SK-N-SH (cell line): ENCODE data around the gene CNTNAP5. TPM values are rescaled to one million over a fixed set of nuclear protein-coding genes. Genes with fewer than 3 reads are reported as not detected.

Source experiments
- CTCF ChIA-PET: fragments of 300-600, 350-600 bp; formaldehyde crosslinking; extraction: SDS; loops from one replicate; lab custom pipeline; 2021; lab: Yijun Ruan, JAX
- POLR2A ChIA-PET: fragments of 350-600 bp; sonication (Branson Sonifier 250); formaldehyde crosslinking; extraction: SDS; loops from one replicate; lab custom pipeline; 2020; ENCODE audit warnings: antibody characterized with exemption, inconsistent platforms; lab: Yijun Ruan, JAX
- DNase-seq: peaks from one replicate; pipeline ENCODE4 v3.0.0; 2012
- H2AFZ ChIP-seq: fragments of 200-600 bp; sonication (generic); 2 replicates; pipeline ENCODE4 v1.8.1; 2016; ENCODE audit warnings: antibody characterized with exemption, mild to moderate bottlenecking, low read depth
- H3F3A ChIP-seq: fragments of 200-600 bp; sonication (generic); replicated peaks from 2 replicates; pipeline ENCODE3; 2016; ENCODE audit warnings: antibody characterized with exemption, mild to moderate bottlenecking; ENCODE audit not compliant: insufficient read depth
- H3K27ac ChIP-seq, 2 experiments: fragments of 200-500 bp in 1 of 2; fragments of 200-600 bp in 1 of 2; sonication (Bioruptor generic) in 1 of 2; sonication (generic), shearing (Covaris generic) in 1 of 2; 2 replicates each; pipeline versions ENCODE4 v1.5.1 to v1.6.1; 2014 to 2016; ENCODE audit warnings: low read depth in 2 of 2, inconsistent platforms in 1 of 2, low read length in 1 of 2, mild to moderate bottlenecking in 1 of 2, mixed read lengths in 1 of 2
- H3K27me3 ChIP-seq: fragments of 200-600 bp; sonication (generic), shearing (Covaris generic); 2 replicates; pipeline ENCODE4 v1.6.1; 2016; ENCODE audit warnings: mixed run types; ENCODE audit not compliant: insufficient read depth
- H3K36me3 ChIP-seq, 2 experiments: fragments of 200-500 bp in 1 of 2; fragments of 200-600 bp in 1 of 2; sonication (Bioruptor generic) in 1 of 2; sonication (generic) in 1 of 2; replicated peaks in 1 of 2; 2 replicates each; pipeline versions ENCODE3 to v1.5.1; 2014 to 2016; ENCODE audit warnings: low read length in 1 of 2, mild to moderate bottlenecking in 1 of 2; ENCODE audit not compliant: insufficient read depth in 2 of 2, control insufficient read depth in 1 of 2
- H3K4me1 ChIP-seq, 2 experiments: fragments of 200-500 bp in 1 of 2; fragments of 200-600 bp in 1 of 2; sonication (Bioruptor generic) in 1 of 2; sonication (generic), shearing (Covaris generic) in 1 of 2; 2 replicates each; pipeline versions ENCODE4 v1.5.1 to v1.6.1; 2014 to 2016; ENCODE audit warnings: low read depth in 1 of 2, low read length in 1 of 2, mixed run types in 1 of 2; ENCODE audit not compliant: insufficient read depth in 2 of 2, control insufficient read depth in 1 of 2
- H3K4me2 ChIP-seq: fragments of 200-600 bp; sonication (generic), shearing (Covaris generic); 2 replicates; pipeline ENCODE4 v1.6.1; 2017; ENCODE audit warnings: mixed run types
- H3K4me3 ChIP-seq, 2 experiments: fragments of 200-500 bp in 1 of 2; fragments of 200-600 bp in 1 of 2; sonication (Bioruptor generic) in 1 of 2; sonication (generic), shearing (Covaris generic) in 1 of 2; 2 replicates each; pipeline versions ENCODE4 v1.5.1 to v1.8.1; 2014 to 2016; ENCODE audit warnings: low read depth in 2 of 2, inconsistent platforms in 1 of 2, low read length in 1 of 2, mild to moderate bottlenecking in 1 of 2, mixed read lengths in 1 of 2, moderate library complexity in 1 of 2
- H3K79me2 ChIP-seq: fragments of 200-600 bp; sonication (generic); 2 replicates; pipeline ENCODE4 v1.8.1; 2017; ENCODE audit warnings: mild to moderate bottlenecking; ENCODE audit not compliant: insufficient read depth
- H3K9ac ChIP-seq: fragments of 200-600 bp; sonication (generic); 2 replicates; pipeline ENCODE4 v1.6.1; 2017; ENCODE audit warnings: mixed run types
- H3K9me2 ChIP-seq: fragments of 200-600 bp; sonication (generic); 2 replicates; pipeline ENCODE4 v1.6.1; 2017; ENCODE audit warnings: mixed run types
- H3K9me3 ChIP-seq: fragments of 200-600 bp; sonication (generic); 2 replicates; pipeline ENCODE4 v1.6.1; 2017; ENCODE audit warnings: mixed run types, mild to moderate bottlenecking, moderate library complexity
- H4K20me1 ChIP-seq: fragments of 200-600 bp; sonication (generic); 2 replicates; pipeline ENCODE4 v1.6.1; 2017; ENCODE audit warnings: mild to moderate bottlenecking, mixed run types; ENCODE audit not compliant: insufficient read depth
- EP300 ChIP-seq, 2 experiments: IDR thresholded peaks; 2 replicates each; pipeline versions ENCODE4 v1.4.0 to v1.6.1; 2012; ENCODE audit warnings: borderline replicate concordance in 1 of 2, low read depth in 1 of 2, low read length in 1 of 2
- EZH2phosphoT487 ChIP-seq: fragments of 200-600 bp; sonication (generic); IDR thresholded peaks from 2 replicates; pipeline ENCODE4 v1.6.1; 2017; ENCODE audit warnings: low read depth, mixed run types, mild to moderate bottlenecking, antibody characterized with exemption, moderate library complexity, borderline replicate concordance
- FOXJ3 ChIP-seq: sonication (generic); formaldehyde crosslinking; IDR thresholded peaks from 2 replicates; pipeline ENCODE4 v1.5.1; 2020; ENCODE audit warnings: mild to moderate bottlenecking, missing genetic modification reagents
- FOXM1 ChIP-seq: IDR thresholded peaks from 2 replicates; pipeline ENCODE4 v1.4.0; 2012; ENCODE audit warnings: low read depth, mild to moderate bottlenecking
- GABPA ChIP-seq: IDR thresholded peaks from 2 replicates; pipeline ENCODE4 v1.4.0; 2012; ENCODE audit warnings: low read depth, mild to moderate bottlenecking
- JUND ChIP-seq: IDR thresholded peaks from 2 replicates; pipeline ENCODE4 v1.4.0; 2012
- MXI1 ChIP-seq: IDR thresholded peaks from 2 replicates; pipeline ENCODE4 v1.6.1; 2012; ENCODE audit warnings: mild to moderate bottlenecking, low read depth, low read length, improper control_type of control experiment
- POLR2AphosphoS5 ChIP-seq: IDR thresholded peaks from 2 replicates; pipeline ENCODE4 v1.6.1; 2012; ENCODE audit warnings: low read depth, low read length
- RAD21 ChIP-seq: IDR thresholded peaks from 2 replicates; pipeline ENCODE4 v1.6.1; 2012; ENCODE audit warnings: mild to moderate bottlenecking, low read length
- RCOR1 ChIP-seq: fragments of 150-350 bp; IDR thresholded peaks from 2 replicates; pipeline ENCODE4 v1.6.1; 2017; ENCODE audit warnings: antibody characterized with exemption, low read length
- TAF1 ChIP-seq: IDR thresholded peaks from 2 replicates; pipeline ENCODE4 v1.6.1; 2012; ENCODE audit warnings: low read depth, mild to moderate bottlenecking, low read length, moderate library complexity, borderline replicate concordance
- TCF12 ChIP-seq: IDR thresholded peaks from 2 replicates; pipeline ENCODE4 v1.4.0; 2012
- YY1 ChIP-seq: IDR thresholded peaks from 2 replicates; pipeline ENCODE4 v1.4.0; 2012; ENCODE audit warnings: low read depth, mild to moderate bottlenecking
- WGBS: methylation state at CpG from one replicate; pipeline ENCODE4 v1.1.6; 2017; ENCODE audit warnings: low lambda C conversion rate; 5-methylcytosine and 5-hydroxymethylcytosine counted together
- polyA plus RNA-seq, 3 experiments: library from polyadenylated mRNA; depleted of rRNA; stranded (reverse); fragments of >200 nt; gene quantifications; 2 replicates each; pipeline ENCODE4 v1.2.3, GENCODE V29; 2012
- TF ChIP-seq, protein P1 (sequence below): fragments of 200-600 bp; sonication (generic); IDR thresholded peaks from 2 replicates; pipeline ENCODE4 v1.6.1; 2017; ENCODE audit warnings: antibody characterized with exemption, mild to moderate bottlenecking, moderate library complexity
- TF ChIP-seq, protein P2 (sequence below): IDR thresholded peaks from 2 replicates; pipeline ENCODE4 v1.4.0; 2012; ENCODE audit warnings: low read depth, borderline replicate concordance
- TF ChIP-seq, protein P3 (sequence below): fragments of 150-350 bp; IDR thresholded peaks from 2 replicates; pipeline ENCODE4 v1.6.1; 2017; ENCODE audit warnings: antibody characterized with exemption, low read length, low read depth, borderline replicate concordance
- TF ChIP-seq, protein P4 (sequence below): IDR thresholded peaks from 2 replicates; pipeline ENCODE4 v1.4.0; 2012; ENCODE audit warnings: low read depth, borderline replicate concordance

Gene CNTNAP5
- polyA plus RNA-seq, 1 of the 3 experiments (the other 2 are of a cell fraction), result 0.08 TPM

DNA sequence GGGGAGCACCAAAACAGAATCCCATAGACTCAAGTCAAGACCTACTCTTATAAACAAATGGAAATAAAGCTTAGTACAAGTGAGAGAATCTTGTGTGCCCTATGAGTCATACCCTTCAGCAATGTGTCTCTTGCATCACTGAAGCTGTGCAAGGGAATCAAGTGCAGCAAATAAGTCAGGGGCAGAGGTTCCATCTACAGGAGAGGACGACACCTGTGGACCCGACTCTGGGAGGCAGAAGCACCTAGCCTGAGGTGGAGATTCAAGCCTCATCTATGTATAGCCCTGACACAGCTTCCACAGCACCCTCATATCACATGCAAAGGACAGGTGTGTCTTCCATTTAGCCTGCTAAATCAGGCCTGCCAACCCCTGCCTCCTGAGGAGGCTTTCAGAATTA lies 298.2 kb downstream of the CNTNAP5 start (continued):
- TF ChIP-seq TAF1, result no peak
- no peak for TF ChIP-seq TCF12
- TF ChIP-seq JUND, result no peak

DNA sequence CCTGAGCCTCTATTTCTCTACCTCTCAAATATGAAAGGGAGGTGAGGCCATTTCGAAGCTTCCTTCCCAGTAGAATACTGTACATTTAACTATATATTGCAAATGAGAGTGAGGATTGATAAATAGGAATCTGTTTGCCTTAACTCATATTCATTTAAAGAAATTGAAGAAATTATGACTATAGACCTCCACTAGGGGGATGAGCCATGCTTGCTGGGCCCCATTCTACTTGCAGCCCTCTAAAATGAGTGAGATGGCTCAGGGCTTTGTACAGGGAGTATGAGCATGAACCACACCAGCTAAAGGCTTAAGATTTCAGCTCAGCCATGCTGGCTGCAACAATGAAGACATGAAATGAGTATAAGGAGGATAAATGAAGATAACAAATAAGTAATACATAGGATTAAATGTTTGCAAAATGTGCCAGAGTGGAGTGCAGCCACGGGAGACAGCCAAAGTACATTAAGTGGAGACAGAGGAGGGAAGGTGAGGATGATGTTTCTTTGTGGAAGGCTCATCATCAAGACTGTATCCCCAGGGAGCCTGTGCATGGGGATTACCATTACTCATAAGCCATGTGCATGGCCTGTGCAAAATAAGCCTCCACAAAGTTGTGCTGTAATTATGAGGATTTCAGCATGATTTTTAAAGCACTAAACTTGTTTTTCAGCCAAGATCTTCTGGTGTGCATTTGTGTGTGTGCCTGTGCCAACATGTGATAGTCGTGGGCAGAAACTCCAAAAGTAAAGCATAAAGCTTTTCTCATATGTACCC lies 300.8 kb downstream of the CNTNAP5 start:
- CTCF ChIA-PET, result interaction anchor here (0.5 to 1.5 kb wide), 5 partner anchors 18 to 1684 kb away, joined by 3 to 4 read pairs (median 3); no protein-coding TSS in a partner anchor
- peak; percentile 49; the same call in 1 of the 2 replicates for TF ChIP-seq RAD21
- TF ChIP-seq RCOR1, result no peak
- no peaks in the 10 kb centered on the region for H3K36me3 ChIP-seq
- 5% methylated on average over 3 of the region's 3 CpGs for WGBS
- H3K4me1 ChIP-seq, result no peaks in the 10 kb centered on the region
- no peak overlapping the region; a peak in 1 of 4 replicates for H3K4me3 ChIP-seq
- H2AFZ ChIP-seq, result no peak overlapping the region
- H3K27ac ChIP-seq, result no peak overlapping the region
- no peaks in the 10 kb centered on the region for H3K9me3 ChIP-seq
- H4K20me1 ChIP-seq, result no peaks in the 10 kb centered on the region
- H3K27me3 ChIP-seq, result no peaks in the 10 kb centered on the region
- DNase-seq, result peak; percentile 20
- POLR2A ChIA-PET, result no interaction called here
- no peaks in the 10 kb centered on the region for H3K79me2 ChIP-seq
- H3K9ac ChIP-seq, result no peak overlapping the region
- no peaks in the 10 kb centered on the region for H3K9me2 ChIP-seq
- no peak overlapping the region for H3K4me2 ChIP-seq
- H3F3A ChIP-seq, result no peaks in the 10 kb centered on the region

DNA sequence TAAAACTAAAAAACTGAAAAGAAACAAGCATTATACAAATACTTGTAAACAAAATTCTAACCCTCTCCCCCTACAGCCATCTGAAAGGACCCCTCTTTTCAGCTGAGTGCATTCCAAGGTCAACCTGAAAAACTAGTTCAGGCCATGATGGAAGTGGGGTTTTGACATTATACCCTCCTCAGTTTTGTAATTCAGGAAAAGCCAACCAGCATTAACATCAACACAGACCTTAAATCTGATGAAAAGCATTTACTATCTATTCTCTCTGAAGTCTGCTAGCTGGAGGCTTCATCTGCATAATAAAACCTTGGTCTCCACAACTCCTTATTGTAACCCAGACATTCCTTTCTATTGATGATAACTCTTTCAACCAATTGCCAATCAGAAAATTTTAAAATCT lies 302.2 kb downstream of the CNTNAP5 start:
- H3K27ac ChIP-seq, result no peak overlapping the region
- H3K9me2 ChIP-seq, result no peaks in the 10 kb centered on the region
- no peaks in the 10 kb centered on the region for H3K9me3 ChIP-seq
- no peaks in the 10 kb centered on the region for H3K27me3 ChIP-seq
- TF ChIP-seq, protein P1, sequence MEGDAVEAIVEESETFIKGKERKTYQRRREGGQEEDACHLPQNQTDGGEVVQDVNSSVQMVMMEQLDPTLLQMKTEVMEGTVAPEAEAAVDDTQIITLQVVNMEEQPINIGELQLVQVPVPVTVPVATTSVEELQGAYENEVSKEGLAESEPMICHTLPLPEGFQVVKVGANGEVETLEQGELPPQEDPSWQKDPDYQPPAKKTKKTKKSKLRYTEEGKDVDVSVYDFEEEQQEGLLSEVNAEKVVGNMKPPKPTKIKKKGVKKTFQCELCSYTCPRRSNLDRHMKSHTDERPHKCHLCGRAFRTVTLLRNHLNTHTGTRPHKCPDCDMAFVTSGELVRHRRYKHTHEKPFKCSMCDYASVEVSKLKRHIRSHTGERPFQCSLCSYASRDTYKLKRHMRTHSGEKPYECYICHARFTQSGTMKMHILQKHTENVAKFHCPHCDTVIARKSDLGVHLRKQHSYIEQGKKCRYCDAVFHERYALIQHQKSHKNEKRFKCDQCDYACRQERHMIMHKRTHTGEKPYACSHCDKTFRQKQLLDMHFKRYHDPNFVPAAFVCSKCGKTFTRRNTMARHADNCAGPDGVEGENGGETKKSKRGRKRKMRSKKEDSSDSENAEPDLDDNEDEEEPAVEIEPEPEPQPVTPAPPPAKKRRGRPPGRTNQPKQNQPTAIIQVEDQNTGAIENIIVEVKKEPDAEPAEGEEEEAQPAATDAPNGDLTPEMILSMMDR, result no peak
- no peak for TF ChIP-seq EP300 (IDR thresholded peaks at IDR 0.05; ENCODE audit: borderline replicate concordance in 1 of 2, low read depth in 1 of 2, low read length in 1 of 2)
- no peak for TF ChIP-seq JUND
- TF ChIP-seq, protein P2, sequence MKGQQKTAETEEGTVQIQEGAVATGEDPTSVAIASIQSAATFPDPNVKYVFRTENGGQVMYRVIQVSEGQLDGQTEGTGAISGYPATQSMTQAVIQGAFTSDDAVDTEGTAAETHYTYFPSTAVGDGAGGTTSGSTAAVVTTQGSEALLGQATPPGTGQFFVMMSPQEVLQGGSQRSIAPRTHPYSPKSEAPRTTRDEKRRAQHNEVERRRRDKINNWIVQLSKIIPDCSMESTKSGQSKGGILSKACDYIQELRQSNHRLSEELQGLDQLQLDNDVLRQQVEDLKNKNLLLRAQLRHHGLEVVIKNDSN, result no peak
- no peak for TF ChIP-seq FOXJ3 (CRISPR knock-in tag)
- no peak for TF ChIP-seq MXI1
- TF ChIP-seq EZH2phosphoT487, result no peak
- TF ChIP-seq RCOR1, result no peak
- TF ChIP-seq, protein P3, sequence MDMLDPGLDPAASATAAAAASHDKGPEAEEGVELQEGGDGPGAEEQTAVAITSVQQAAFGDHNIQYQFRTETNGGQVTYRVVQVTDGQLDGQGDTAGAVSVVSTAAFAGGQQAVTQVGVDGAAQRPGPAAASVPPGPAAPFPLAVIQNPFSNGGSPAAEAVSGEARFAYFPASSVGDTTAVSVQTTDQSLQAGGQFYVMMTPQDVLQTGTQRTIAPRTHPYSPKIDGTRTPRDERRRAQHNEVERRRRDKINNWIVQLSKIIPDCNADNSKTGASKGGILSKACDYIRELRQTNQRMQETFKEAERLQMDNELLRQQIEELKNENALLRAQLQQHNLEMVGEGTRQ, result no peak
- TF ChIP-seq TCF12, result no peak
- no peak for TF ChIP-seq FOXM1
- TF ChIP-seq POLR2AphosphoS5, result no peak
- TF ChIP-seq, protein P4, sequence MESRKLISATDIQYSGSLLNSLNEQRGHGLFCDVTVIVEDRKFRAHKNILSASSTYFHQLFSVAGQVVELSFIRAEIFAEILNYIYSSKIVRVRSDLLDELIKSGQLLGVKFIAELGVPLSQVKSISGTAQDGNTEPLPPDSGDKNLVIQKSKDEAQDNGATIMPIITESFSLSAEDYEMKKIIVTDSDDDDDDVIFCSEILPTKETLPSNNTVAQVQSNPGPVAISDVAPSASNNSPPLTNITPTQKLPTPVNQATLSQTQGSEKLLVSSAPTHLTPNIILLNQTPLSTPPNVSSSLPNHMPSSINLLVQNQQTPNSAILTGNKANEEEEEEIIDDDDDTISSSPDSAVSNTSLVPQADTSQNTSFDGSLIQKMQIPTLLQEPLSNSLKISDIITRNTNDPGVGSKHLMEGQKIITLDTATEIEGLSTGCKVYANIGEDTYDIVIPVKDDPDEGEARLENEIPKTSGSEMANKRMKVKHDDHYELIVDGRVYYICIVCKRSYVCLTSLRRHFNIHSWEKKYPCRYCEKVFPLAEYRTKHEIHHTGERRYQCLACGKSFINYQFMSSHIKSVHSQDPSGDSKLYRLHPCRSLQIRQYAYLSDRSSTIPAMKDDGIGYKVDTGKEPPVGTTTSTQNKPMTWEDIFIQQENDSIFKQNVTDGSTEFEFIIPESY, result no peak
- no peak for TF ChIP-seq YY1
- TF ChIP-seq GABPA, result no peak
- H3K4me2 ChIP-seq, result no peak overlapping the region
- no peaks in the 10 kb centered on the region for H3K36me3 ChIP-seq
- no peak overlapping the region for H2AFZ ChIP-seq
- no peaks in the 10 kb centered on the region for H4K20me1 ChIP-seq
- DNase-seq, result no peak
- H3F3A ChIP-seq, result no peaks in the 10 kb centered on the region
- no peak overlapping the region for H3K9ac ChIP-seq
- H3K4me3 ChIP-seq, result no peak overlapping the region
- H3K79me2 ChIP-seq, result no peaks in the 10 kb centered on the region
- POLR2A ChIA-PET, result no interaction called here
- CTCF ChIA-PET, result interaction anchor here (0.6 kb wide), 2 partner anchors 536 to 1651 kb away, joined by 3 to 4 read pairs; no protein-coding TSS in a partner anchor
- no peaks in the 10 kb centered on the region for H3K4me1 ChIP-seq
